Keratinocyte (primary cell): ENCODE data around the gene PCGF2. TPM values are rescaled to one million over a fixed set of nuclear protein-coding genes. Genes with fewer than 3 reads are reported as not detected.
A peak's percentile ranks its signal among the peaks of the same experiment; 100 is the strongest.

Experiments
- DNase-seq: peaks from one replicate; pipeline ENCODE4 v3.0.0-alpha.2; 2011; ENCODE audit warnings: low read depth, missing footprints, low spot score
- FAIRE-seq: peaks from 2 replicates; lab custom pipeline; 2011; peaks lifted over from hg19 to GRCh38; lab: Jason Lieb, UNC
- H2AFZ ChIP-seq: 2 replicates; pipeline ENCODE4 v1.6.0; 2012; ENCODE audit warnings: low read length, control low read depth, inconsistent platforms; ENCODE audit not compliant: control insufficient read depth
- H3K27ac ChIP-seq: 2 replicates; pipeline ENCODE4 v1.5.1; 2011; ENCODE audit warnings: low read length; ENCODE audit not compliant: control insufficient read depth, insufficient read depth
- H3K27me3 ChIP-seq: 3 replicates; pipeline ENCODE4 v1.6.0; 2011; ENCODE audit warnings: low read length; ENCODE audit not compliant: control insufficient read depth, insufficient read depth; ENCODE audit errors: extremely low read depth
- H3K36me3 ChIP-seq, 2 experiments: 2 replicates in 1 of 2; 3 replicates in 1 of 2; pipeline ENCODE4 v1.5.1; 2011; ENCODE audit warnings: low read length in 2 of 2, mild to moderate bottlenecking in 1 of 2; ENCODE audit not compliant: control insufficient read depth in 2 of 2, insufficient read depth in 2 of 2; ENCODE audit errors: extremely low read depth in 1 of 2
- H3K4me1 ChIP-seq: 3 replicates; pipeline ENCODE4 v1.5.1; 2011; ENCODE audit warnings: low read length; ENCODE audit not compliant: control insufficient read depth, insufficient read depth; ENCODE audit errors: extremely low read depth
- H3K4me2 ChIP-seq: 3 replicates; pipeline ENCODE4 v1.6.0; 2011; ENCODE audit warnings: low read depth, low read length; ENCODE audit not compliant: control insufficient read depth, insufficient read depth; ENCODE audit errors: extremely low read depth
- H3K4me3 ChIP-seq, 3 experiments: fragments of 200-600 bp in 1 of 3; sonication (generic) in 1 of 3; 2 replicates in 2 of 3; 3 replicates in 1 of 3; pipeline ENCODE4 v1.5.1; 2011 to 2016; ENCODE audit warnings: low read length in 3 of 3, mild to moderate bottlenecking in 3 of 3, control low read depth in 2 of 3, inconsistent platforms in 1 of 3, low read depth in 1 of 3, mixed read lengths in 1 of 3, mixed run types in 1 of 3, moderate library complexity in 1 of 3; ENCODE audit not compliant: control insufficient read depth in 2 of 3, insufficient read depth in 2 of 3; ENCODE audit errors: extremely low read depth in 1 of 3
- H3K79me2 ChIP-seq: 2 replicates; pipeline ENCODE4 v1.6.0; 2012; ENCODE audit warnings: low read length; ENCODE audit not compliant: control insufficient read depth, insufficient read depth
- H3K9ac ChIP-seq: 3 replicates; pipeline ENCODE4 v1.6.0; 2011; ENCODE audit warnings: low read length; ENCODE audit not compliant: control insufficient read depth, insufficient read depth; ENCODE audit errors: extremely low read depth
- H3K9me1 ChIP-seq: 3 replicates; pipeline ENCODE4 v1.6.0; 2011; ENCODE audit warnings: low read length; ENCODE audit not compliant: control insufficient read depth, insufficient read depth; ENCODE audit errors: extremely low read depth
- H3K9me3 ChIP-seq: 2 replicates; pipeline ENCODE4 v1.5.1; 2012; ENCODE audit warnings: low read depth, low read length; ENCODE audit not compliant: control insufficient read depth
- H4K20me1 ChIP-seq: 3 replicates; pipeline ENCODE4 v1.6.0; 2011; ENCODE audit warnings: low read length; ENCODE audit not compliant: control insufficient read depth, insufficient read depth; ENCODE audit errors: extremely low read depth
- EZH2 ChIP-seq: IDR thresholded peaks from one replicate; pipeline ENCODE4 v1.6.1; 2012; ENCODE audit warnings: inconsistent platforms, mild to moderate bottlenecking, low read length, moderate library complexity
- dilution Hi-C: fragments of 300-500 bp; cut with MboI; formaldehyde crosslinking; loops from one replicate; pipeline ENCODE4 v1.7.0; 2020; ENCODE audit warnings: low sequenced_read_pairs; ENCODE audit not compliant: extremely low pct_ligation_motif_present
- polyA plus RNA-seq, 5 experiments: library from polyadenylated mRNA; depleted of rRNA in 3 of 5; stranded (reverse) in 3 of 5; stranded (forward) in 1 of 5; unstranded in 1 of 5; fragments of >200 nt; gene quantifications; 1 replicate in 1 of 5; 2 replicates in 3 of 5; 3 replicates in 1 of 5; pipeline versions ENCODE4 v1.2.1 to v1.2.3, GENCODE V29; 2011 to 2012; ENCODE audit warnings: missing spikeins in 2 of 5, low read depth in 1 of 5, low replicate concordance in 1 of 5
- TF ChIP-seq, protein P1 (sequence below), 3 experiments: IDR thresholded peaks in 1 of 3; conservative IDR thresholded peaks in 1 of 3; optimal IDR thresholded peaks in 1 of 3; 2 replicates in 2 of 3; 3 replicates in 1 of 3; pipeline versions ENCODE3 to v1.5.1; 2011; ENCODE audit warnings: low read length in 3 of 3, mild to moderate bottlenecking in 3 of 3, moderate library complexity in 2 of 3, control low read depth in 1 of 3, inconsistent platforms in 1 of 3; ENCODE audit not compliant: insufficient read depth in 2 of 3; ENCODE audit errors: extremely low read depth in 1 of 3

The PCGF2 gene
- polyA plus RNA-seq, 1 donor (not counting 4 experiments of a cell fraction or from before 2014, with no cell fraction given), result 4.1 TPM

DNA sequence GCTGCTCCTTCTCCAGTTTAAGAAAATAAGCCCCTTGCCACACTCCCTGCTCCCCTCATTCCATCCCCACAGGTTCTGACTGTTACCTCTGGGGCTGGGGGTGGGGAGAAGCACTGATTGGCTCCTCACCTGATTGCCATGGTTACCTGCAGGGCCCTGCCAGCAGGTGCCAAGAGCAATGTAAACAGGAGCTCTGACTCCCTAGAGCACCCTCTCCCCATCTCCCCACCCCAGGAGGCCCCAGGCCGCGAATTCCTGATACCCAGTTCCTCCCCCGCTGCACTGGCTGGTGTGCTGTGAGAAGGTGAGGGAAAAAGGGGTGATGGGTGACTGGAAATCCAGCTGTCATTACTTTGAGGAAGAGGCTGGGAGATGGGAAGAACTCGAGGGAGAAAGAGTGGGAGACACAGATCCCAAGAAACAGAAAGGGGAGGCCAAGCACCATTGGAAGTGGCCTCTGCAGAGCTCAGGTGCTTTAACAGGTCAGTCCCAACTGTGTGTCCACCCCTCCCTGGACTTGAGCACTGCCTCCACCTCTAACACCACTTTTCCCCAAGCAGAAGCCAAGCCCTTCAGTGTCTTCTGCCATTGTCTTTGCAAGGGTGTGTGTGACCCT, 4.5 kb downstream of the PCGF2 start:
- H3K27ac ChIP-seq, result no peak overlapping the region
- TF ChIP-seq EZH2, result no peak
- TF ChIP-seq, protein P1, sequence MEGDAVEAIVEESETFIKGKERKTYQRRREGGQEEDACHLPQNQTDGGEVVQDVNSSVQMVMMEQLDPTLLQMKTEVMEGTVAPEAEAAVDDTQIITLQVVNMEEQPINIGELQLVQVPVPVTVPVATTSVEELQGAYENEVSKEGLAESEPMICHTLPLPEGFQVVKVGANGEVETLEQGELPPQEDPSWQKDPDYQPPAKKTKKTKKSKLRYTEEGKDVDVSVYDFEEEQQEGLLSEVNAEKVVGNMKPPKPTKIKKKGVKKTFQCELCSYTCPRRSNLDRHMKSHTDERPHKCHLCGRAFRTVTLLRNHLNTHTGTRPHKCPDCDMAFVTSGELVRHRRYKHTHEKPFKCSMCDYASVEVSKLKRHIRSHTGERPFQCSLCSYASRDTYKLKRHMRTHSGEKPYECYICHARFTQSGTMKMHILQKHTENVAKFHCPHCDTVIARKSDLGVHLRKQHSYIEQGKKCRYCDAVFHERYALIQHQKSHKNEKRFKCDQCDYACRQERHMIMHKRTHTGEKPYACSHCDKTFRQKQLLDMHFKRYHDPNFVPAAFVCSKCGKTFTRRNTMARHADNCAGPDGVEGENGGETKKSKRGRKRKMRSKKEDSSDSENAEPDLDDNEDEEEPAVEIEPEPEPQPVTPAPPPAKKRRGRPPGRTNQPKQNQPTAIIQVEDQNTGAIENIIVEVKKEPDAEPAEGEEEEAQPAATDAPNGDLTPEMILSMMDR (optimal IDR thresholded peaks at IDR 0.05 in 1 of 3, IDR thresholded peaks at IDR 0.05 in 1 of 3, conservative IDR thresholded peaks at IDR 0.05 in 1 of 3; ENCODE audit: extremely low read depth in 1 of 3, insufficient read depth in 2 of 3, low read length in 3 of 3), result no peak
- H3K27me3 ChIP-seq, result no peaks in the 10 kb centered on the region

GRCh38 chr17:38742411-38743308, 5.5 kb downstream of the PCGF2 start:
- peak overlapping the region; percentile 14 for H3K4me2 ChIP-seq
- peaks cover 4 to 15% of the 10 kb centered on the region in 2 experiments for H3K36me3 ChIP-seq
- TF ChIP-seq, protein P1 (optimal IDR thresholded peaks at IDR 0.05 in 1 of 3, IDR thresholded peaks at IDR 0.05 in 1 of 3, conservative IDR thresholded peaks at IDR 0.05 in 1 of 3; ENCODE audit: extremely low read depth in 1 of 3, insufficient read depth in 2 of 3, low read length in 3 of 3), result no peak
- no peak for TF ChIP-seq EZH2
- H3K9me1 ChIP-seq, result peaks cover 7% of the 10 kb centered on the region
- H3K4me1 ChIP-seq, result peaks cover 21% of the 10 kb centered on the region
- H2AFZ ChIP-seq, result no peak overlapping the region
- DNase-seq (no peak), FAIRE-seq (no peak)
- peaks cover 6% of the 10 kb centered on the region for H4K20me1 ChIP-seq
- dilution Hi-C loops, result no loop called here
- no peaks in the 10 kb centered on the region for H3K9me3 ChIP-seq
- H3K27ac ChIP-seq, result peak overlapping the region; percentile 59
- H3K79me2 ChIP-seq, result peaks cover 60% of the 10 kb centered on the region
- peak overlapping the region; percentile 61 for H3K9ac ChIP-seq
- H3K4me3 ChIP-seq, result no peak overlapping the region
- H3K27me3 ChIP-seq, result no peaks in the 10 kb centered on the region

More for the DNA sequence above, 4.5 kb downstream of the PCGF2 start:
- Histone ChIP-seq H3K9me1 (peaks cover 7% of the 10 kb centered on the region), H3K4me2 (no peak overlapping the region), H3K4me1 (peaks cover 23% of the 10 kb centered on the region), H4K20me1 (peaks cover 6% of the 10 kb centered on the region), H3K4me3 (no peak overlapping the region), H3K9ac (no peak overlapping the region), H3K36me3 (peaks cover 3 to 6% of the 10 kb centered on the region in 2 experiments), H3K79me2 (peaks cover 64% of the 10 kb centered on the region), H2AFZ (no peak overlapping the region), H3K9me3 (no peaks in the 10 kb centered on the region)
- DNase-seq (no peak), FAIRE-seq (no peak)
- dilution Hi-C loops, result no loop called here
